ENCODE results near the gene SYNGR3.

Gene SYNGR3

DNA sequence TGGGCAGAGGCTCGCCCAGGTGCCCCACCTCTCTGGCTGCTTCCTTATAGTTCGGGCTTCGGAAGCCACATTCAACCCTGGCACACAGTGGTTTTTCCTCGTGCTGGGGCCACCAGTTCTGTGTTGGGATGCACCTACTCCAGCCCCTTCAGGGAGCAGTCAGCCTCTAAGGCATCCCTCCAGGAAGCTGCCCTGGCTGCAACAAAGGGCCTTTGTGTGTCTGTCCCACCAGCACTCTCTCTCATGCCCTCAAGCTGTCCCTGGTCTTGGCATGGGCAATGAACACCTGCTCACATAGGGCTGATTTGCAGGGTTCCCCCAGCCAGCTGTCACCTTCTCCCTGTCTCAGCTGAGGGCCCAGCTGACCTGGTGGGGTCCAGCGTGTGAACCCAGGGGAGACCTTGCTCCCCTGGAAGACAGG is 7.7 kb upstream of the SYNGR3 start:
- H3K4me1 ChIP-seq (ENCODE audit: control insufficient read depth, insufficient read depth, low read length): peaks cover 22% of the 10 kb centered on the region
- H3K36me3 ChIP-seq (ENCODE audit: insufficient read depth, low read length): peaks cover 33% of the 10 kb centered on the region
- no peak overlapping the region for H3K4me2 ChIP-seq (ENCODE audit: low read length)
- H3K27me3 ChIP-seq (ENCODE audit: control insufficient read depth, insufficient read depth, low read length): peaks cover 33% of the 10 kb centered on the region
- H3K9ac ChIP-seq (ENCODE audit: low read depth, low read length): no peak overlapping the region
- no peak overlapping the region for H3K4me3 ChIP-seq (ENCODE audit: low read length)
- no peaks in the 10 kb centered on the region for H3K9me3 ChIP-seq (replicated peaks; ENCODE audit: low read length)

DNA sequence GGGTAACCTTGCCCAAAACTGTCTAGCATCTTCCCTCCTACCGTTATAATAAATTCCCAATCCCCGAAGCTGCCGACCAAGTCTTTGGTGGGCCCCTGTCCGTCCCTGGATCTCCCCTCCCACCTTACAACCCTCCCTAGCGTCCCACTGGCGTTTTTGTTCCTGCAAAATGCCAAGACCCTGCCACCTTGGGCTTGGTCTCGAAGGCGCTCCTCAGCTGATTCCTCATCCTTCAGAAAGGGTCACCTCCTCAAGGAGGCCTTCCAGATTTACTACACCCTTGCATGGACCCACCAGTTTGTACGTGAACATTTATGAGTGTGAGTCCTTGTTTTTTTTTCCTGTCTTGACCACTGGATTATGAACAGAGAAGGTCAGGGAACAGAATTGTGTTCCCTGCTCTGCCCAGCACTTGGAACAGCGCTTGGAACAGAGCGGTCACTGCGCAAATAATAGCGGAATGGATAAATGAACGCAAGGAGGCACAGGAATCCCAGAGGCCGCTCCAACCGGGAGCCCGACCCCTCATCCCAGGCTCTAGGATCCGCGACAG is 6.7 kb upstream of the SYNGR3 start:
- Histone ChIP-seq H3K9ac (ENCODE audit: low read depth, low read length) (no peak overlapping the region), H3K27me3 (ENCODE audit: control insufficient read depth, insufficient read depth, low read length) (peaks cover 33% of the 10 kb centered on the region), H3K4me3 (ENCODE audit: low read length) (peak overlapping the region; percentile 87)

DNA sequence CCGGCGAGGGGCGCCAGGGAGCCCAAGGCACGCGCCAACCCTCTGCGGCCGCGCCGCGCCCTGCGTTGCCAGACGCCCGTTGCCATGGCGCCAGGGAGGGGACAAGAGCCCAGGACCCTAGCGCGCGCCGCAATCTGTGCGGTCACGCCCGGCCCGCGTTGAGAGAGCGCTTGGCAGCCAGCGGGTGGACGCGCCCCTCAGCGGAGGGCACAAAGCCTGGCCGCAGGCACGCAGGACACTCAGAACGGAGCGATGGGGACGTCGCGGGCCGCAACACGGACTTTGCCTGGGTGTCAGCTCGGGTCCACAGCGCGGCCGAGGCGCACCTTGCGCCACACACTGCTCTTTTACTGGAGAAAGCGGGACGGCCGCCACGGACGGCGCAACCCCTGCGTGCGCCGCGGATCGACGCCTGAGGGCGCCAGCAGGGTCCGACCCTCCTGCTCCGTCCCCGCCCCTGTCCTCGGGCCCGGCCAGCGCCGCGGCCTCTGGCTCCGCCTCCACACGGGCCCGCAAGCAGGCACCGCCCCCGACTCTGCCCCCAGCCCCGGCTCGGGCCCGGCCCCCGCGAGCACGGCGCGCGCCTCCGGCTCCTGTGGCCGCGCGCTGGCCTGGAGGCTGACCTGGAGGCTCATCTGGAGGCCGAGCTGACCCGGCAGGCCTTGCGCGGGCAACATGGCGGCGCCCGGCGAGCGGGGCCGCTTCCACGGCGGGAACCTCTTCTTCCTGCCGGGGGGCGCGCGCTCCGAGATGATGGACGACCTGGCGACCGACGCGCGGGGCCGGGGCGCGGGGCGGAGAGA is 6.0 kb upstream of the SYNGR3 start, which contains the start of gene GFER:
TSS of gene GFER (plus strand) at position 650 of the 803 bp plus-strand sequence. CDS start at position 676, 26 bp downstream.
- Histone ChIP-seq H3K4me1 (ENCODE audit: control insufficient read depth, insufficient read depth, low read length) (peaks cover 22% of the 10 kb centered on the region), H3K36me3 (ENCODE audit: insufficient read depth, low read length) (peaks cover 19% of the 10 kb centered on the region), H3K4me2 (ENCODE audit: low read length) (peak within 1 kb of the TSS; percentile 96), H3K4me3 (ENCODE audit: low read length) (peak within 1 kb of the TSS; percentile 87), H3K27me3 (ENCODE audit: control insufficient read depth, insufficient read depth, low read length) (peaks cover 34% of the 10 kb centered on the region), H3K9ac (ENCODE audit: low read depth, low read length) (peak within 1 kb of the TSS; percentile 85), H3K9me3 (replicated peaks; ENCODE audit: low read length) (no peaks in the 10 kb centered on the region)

More for the DNA sequence above, 6.7 kb upstream of the SYNGR3 start:
- Histone ChIP-seq H3K9me3 (replicated peaks; ENCODE audit: low read length) (no peaks in the 10 kb centered on the region), H3K4me2 (ENCODE audit: low read length) (peak overlapping the region; percentile 96), H3K4me1 (ENCODE audit: control insufficient read depth, insufficient read depth, low read length) (peaks cover 22% of the 10 kb centered on the region), H3K36me3 (ENCODE audit: insufficient read depth, low read length) (peaks cover 25% of the 10 kb centered on the region)

DNA sequence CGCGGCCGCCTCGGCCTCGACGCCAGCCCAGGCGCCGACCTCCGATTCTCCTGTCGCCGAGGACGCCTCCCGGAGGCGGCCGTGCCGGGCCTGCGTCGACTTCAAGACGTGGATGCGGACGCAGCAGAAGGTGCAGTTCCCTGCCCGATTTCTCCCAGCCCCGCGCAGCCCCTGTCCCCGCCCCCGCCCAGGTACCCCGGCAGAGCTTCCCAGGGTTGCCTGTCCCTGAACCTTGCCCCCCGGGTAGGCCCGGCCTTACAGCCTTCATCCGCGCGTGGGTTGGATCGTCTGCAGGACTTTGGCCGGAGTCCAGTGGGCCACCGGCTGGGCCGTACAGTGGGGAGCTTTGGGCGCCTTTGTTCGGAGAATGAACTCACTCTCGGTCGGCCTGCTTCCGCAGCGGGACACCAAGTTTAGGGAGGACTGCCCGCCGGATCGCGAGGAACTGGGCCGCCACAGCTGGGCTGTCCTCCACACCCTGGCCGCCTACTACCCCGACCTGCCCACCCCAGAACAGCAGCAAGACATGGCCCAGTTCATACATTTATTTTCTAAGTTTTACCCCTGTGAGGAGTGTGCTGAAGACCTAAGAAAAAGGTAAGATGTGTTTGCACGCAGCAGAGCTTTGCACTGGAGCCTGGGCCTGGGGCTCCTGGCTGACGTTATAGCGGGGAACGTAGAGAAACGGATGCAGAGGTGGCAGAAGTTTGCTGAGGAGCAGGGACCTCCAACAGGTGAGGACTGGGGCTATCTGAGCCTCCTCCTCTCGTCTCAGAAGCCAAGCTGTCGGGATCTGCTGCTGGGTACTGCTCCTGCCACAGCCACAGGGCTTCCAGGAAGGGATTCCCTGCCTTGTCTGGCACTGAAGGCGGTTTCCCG is 5.2 kb upstream of the SYNGR3 start:
- H3K9ac ChIP-seq (ENCODE audit: low read depth, low read length): peak overlapping the region; percentile 85
- H3K4me2 ChIP-seq (ENCODE audit: low read length): peak overlapping the region; percentile 96
- peaks cover 42% of the 10 kb centered on the region for H3K27me3 ChIP-seq (ENCODE audit: control insufficient read depth, insufficient read depth, low read length)
- peak overlapping the region; percentile 87 for H3K4me3 ChIP-seq (ENCODE audit: low read length)
- H3K4me1 ChIP-seq (ENCODE audit: control insufficient read depth, insufficient read depth, low read length): peaks cover 22% of the 10 kb centered on the region
- no peaks in the 10 kb centered on the region for H3K9me3 ChIP-seq (replicated peaks; ENCODE audit: low read length)
- peaks cover 14% of the 10 kb centered on the region for H3K36me3 ChIP-seq (ENCODE audit: insufficient read depth, low read length)

DNA sequence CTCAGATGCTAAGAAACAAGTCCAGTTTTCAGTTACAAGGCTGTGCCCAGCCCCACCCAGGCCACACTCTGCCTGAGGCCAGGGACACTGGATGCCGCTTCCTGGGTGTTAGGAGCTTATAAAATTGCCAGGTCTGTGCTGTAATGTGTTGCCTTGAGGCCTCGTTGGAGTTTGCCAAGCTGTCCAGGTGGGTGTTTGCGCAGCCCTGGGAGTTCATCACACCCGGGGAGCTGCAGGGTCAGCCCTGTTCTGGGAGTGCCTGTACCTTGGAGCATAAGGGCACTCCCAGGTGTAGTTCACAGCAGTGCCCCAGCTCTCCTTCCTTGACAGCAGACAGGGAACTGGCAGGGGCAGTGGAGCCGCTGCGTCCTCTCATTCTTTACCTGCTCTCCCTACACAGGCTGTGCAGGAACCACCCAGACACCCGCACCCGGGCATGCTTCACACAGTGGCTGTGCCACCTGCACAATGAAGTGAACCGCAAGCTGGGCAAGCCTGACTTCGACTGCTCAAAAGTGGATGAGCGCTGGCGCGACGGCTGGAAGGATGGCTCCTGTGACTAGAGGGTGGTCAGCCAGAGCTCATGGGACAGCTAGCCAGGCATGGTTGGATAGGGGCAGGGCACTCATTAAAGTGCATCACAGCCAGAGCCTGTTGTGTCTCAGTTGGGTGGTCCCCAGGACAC is 4.2 kb upstream of the SYNGR3 start:
- Histone ChIP-seq H3K9ac (ENCODE audit: low read depth, low read length) (peak overlapping the region; percentile 85), H3K4me2 (ENCODE audit: low read length) (peak overlapping the region; percentile 96), H3K36me3 (ENCODE audit: insufficient read depth, low read length) (peaks cover 14% of the 10 kb centered on the region), H3K4me1 (ENCODE audit: control insufficient read depth, insufficient read depth, low read length) (peaks cover 29% of the 10 kb centered on the region), H3K9me3 (replicated peaks; ENCODE audit: low read length) (no peaks in the 10 kb centered on the region), H3K27me3 (ENCODE audit: control insufficient read depth, insufficient read depth, low read length) (peaks cover 36% of the 10 kb centered on the region), H3K4me3 (ENCODE audit: low read length) (peak overlapping the region; percentile 87)

DNA sequence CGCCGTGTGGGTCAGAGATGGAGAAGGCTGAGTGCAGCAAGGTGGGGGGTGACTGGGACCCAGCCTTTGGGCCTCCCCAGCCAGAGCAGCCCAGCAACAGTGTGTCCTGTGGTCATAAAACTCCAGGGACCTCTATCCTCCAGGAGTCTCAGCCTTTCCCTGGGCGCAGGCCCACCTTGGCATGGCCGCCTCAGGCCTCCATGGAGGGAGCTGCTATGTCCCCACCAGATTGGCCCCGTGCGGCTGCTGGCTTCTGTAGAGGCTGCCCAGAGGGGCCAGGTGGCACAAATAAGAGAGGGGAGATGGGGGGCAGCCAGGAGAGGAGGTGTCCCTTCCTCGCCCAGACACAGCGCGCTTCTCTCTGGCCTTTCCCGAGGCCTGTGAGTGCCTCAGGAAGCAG is 2.6 kb upstream of the SYNGR3 start:
- H3K9me3 ChIP-seq (replicated peaks; ENCODE audit: low read length): no peaks in the 10 kb centered on the region
- no peak overlapping the region for H3K9ac ChIP-seq (ENCODE audit: low read depth, low read length)
- H3K4me2 ChIP-seq (ENCODE audit: low read length): no peak overlapping the region
- peaks cover 34% of the 10 kb centered on the region for H3K27me3 ChIP-seq (ENCODE audit: control insufficient read depth, insufficient read depth, low read length)
- H3K4me1 ChIP-seq (ENCODE audit: control insufficient read depth, insufficient read depth, low read length): peaks cover 34% of the 10 kb centered on the region
- no peak overlapping the region for H3K4me3 ChIP-seq (ENCODE audit: low read length)
- H3K36me3 ChIP-seq (ENCODE audit: insufficient read depth, low read length): peaks cover 14% of the 10 kb centered on the region

DNA sequence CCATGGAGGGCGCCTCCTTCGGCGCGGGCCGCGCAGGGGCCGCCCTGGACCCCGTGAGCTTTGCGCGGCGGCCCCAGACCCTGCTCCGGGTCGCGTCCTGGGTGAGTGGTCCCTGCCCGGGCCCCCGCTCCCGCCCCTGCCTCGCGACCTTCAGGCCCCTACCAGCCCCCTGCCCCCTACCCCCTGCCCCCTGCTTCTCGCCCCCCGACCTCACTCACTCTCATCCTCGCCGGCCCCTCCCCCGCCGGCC is 256 bp downstream of the SYNGR3 start:
- Histone ChIP-seq H3K9me3 (replicated peaks; ENCODE audit: low read length) (no peaks in the 10 kb centered on the region), H3K4me3 (ENCODE audit: low read length) (no peak overlapping the region), H3K36me3 (ENCODE audit: insufficient read depth, low read length) (peaks cover 14% of the 10 kb centered on the region), H3K4me2 (ENCODE audit: low read length) (peak overlapping the region; percentile 56), H3K9ac (ENCODE audit: low read depth, low read length) (no peak overlapping the region), H3K27me3 (ENCODE audit: control insufficient read depth, insufficient read depth, low read length) (peaks cover 28% of the 10 kb centered on the region), H3K4me1 (ENCODE audit: control insufficient read depth, insufficient read depth, low read length) (peaks cover 27% of the 10 kb centered on the region)

DNA sequence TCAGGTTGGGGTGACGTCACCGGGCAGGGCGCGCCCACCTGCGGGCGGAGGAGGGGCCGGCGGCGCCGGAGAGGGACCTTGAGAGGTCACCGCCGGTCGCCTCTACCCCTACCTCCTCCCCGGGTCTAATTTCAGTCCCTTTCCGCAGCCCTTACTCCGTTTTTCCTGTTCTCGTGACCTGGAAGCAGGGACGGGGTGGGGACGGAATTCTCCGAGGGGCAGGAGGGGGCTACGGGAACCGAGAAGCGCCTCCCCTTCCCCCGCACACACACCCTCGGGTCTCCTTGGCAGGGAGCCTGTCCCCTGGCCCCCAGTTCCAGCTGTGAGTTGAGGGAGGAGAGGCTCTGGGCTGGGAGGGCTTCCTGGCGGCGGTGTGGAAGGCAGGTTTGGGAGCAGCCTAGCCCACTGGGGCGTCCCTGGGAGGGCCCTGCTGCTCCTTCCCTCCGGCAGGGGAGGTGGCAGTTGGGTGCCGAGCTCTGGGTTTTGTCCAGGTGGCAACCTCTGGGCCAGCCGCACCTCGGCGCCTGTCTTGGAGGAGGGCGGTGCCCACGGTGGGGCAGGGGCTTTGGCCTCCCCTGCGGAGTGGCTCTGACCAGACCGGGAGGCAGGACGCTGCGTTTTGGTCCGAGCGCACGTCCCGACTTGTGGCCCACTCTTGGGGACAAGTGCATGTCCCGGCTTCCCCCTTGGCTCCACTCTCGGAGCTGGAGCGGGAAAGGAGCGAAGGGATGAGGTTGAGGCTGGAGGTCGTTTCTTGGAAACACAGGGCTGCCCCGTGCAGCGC is 773 bp downstream of the SYNGR3 start:
- Histone ChIP-seq H3K9ac (ENCODE audit: low read depth, low read length) (no peak overlapping the region), H3K4me3 (ENCODE audit: low read length) (no peak overlapping the region), H3K9me3 (replicated peaks; ENCODE audit: low read length) (no peaks in the 10 kb centered on the region), H3K36me3 (ENCODE audit: insufficient read depth, low read length) (peaks cover 18% of the 10 kb centered on the region), H3K27me3 (ENCODE audit: control insufficient read depth, insufficient read depth, low read length) (peaks cover 28% of the 10 kb centered on the region), H3K4me2 (ENCODE audit: low read length) (peak overlapping the region; percentile 47), H3K4me1 (ENCODE audit: control insufficient read depth, insufficient read depth, low read length) (peaks cover 22% of the 10 kb centered on the region)

DNA sequence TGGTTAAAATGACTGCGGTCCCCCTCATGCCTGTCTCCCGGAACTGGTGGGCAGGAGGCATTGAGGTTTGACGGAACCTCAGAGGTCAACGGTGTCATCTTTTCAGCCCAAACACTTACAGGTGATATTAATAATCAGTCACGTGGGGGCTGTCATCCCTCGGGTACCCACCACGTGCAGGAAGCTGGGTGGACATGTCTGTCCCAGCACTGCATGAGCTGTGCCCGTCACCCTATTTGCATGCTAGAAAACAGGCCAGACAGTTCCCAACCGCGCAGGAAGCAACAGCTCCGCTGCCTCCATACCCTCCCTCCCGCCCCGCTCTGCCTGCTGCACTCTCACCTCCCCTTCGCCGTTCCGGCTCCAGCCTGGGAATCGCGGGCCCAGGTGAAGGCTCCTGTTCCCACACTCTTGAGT is 1.4 kb downstream of the SYNGR3 start:
- H3K36me3 ChIP-seq (ENCODE audit: insufficient read depth, low read length): peaks cover 14% of the 10 kb centered on the region
- H3K4me2 ChIP-seq (ENCODE audit: low read length): no peak overlapping the region
- no peak overlapping the region for H3K9ac ChIP-seq (ENCODE audit: low read depth, low read length)
- H3K27me3 ChIP-seq (ENCODE audit: control insufficient read depth, insufficient read depth, low read length): peaks cover 28% of the 10 kb centered on the region
- H3K4me1 ChIP-seq (ENCODE audit: control insufficient read depth, insufficient read depth, low read length): peaks cover 17% of the 10 kb centered on the region
- no peak overlapping the region for H3K4me3 ChIP-seq (ENCODE audit: low read length)
- H3K9me3 ChIP-seq (replicated peaks; ENCODE audit: low read length): no peaks in the 10 kb centered on the region

DNA sequence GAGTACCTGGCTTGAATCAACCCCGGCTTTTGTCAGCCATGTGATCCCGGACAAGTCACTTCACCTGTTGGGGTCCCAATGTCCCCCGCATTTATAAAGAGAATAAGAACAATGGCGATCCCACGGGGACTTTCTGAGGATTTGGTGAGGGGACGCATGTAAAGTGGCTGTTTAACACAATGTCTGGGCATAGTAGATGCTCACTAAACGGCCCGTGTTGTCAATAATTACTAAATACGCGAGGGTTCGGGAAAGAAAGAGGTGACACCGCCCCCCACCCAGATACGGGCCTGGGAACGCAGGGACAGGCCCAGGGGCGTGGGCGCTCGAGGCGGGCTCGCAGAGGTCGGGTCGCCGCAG is 1.8 kb downstream of the SYNGR3 start:
- Histone ChIP-seq H3K27me3 (ENCODE audit: control insufficient read depth, insufficient read depth, low read length) (peaks cover 28% of the 10 kb centered on the region), H3K4me1 (ENCODE audit: control insufficient read depth, insufficient read depth, low read length) (peaks cover 17% of the 10 kb centered on the region), H3K9ac (ENCODE audit: low read depth, low read length) (no peak overlapping the region), H3K9me3 (replicated peaks; ENCODE audit: low read length) (no peaks in the 10 kb centered on the region), H3K4me3 (ENCODE audit: low read length) (peak overlapping the region; percentile 62), H3K36me3 (ENCODE audit: insufficient read depth, low read length) (peaks cover 11% of the 10 kb centered on the region), H3K4me2 (ENCODE audit: low read length) (peak overlapping the region; percentile 79)
